ENCODE data around the gene PCDHGA10. TPM values are rescaled to one million over a fixed set of nuclear protein-coding genes. Genes with fewer than 3 reads are reported as not detected.
A peak's percentile ranks its signal among the peaks of the same experiment; 100 is the strongest.

PCDHGA10 gene
- total and polyA plus RNA-seq, 2 of the 8 experiments (the other 6 are each of a cell fraction or from before 2014, with no cell fraction given) = 2.2 to 6.4 TPM

DNA sequence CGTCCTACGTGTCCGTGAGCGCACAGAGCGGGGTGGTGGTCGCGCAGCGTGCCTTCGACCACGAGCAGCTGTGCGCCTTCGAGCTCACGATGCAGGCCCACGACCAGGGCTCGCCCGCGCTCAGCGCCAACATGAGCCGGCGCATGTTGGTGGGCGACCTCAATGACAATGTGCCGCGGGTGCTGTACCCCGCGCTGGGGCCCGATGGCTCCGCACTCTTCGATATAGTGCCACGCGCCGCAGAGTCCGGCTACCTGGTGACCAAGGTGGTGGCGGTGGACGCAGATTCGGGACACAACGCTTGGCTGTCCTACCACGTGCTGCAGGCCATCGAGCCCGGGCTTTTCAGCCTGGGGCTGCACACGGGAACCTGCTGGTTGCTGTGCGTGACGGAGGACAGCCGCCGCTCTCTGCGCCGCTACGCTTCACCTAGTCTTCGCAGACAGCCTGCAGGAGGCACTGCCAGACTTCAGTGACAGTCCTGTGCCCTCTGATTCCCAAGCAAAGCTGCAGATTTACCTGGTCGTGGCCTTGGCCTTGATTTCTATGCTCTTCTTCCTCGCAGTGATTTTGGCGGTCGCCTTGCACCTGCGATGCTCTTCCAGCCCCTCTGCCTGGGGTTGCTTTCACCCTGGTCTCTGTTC is 15.1 kb downstream of the PCDHGA10 start:
- H2AK5ac ChIP-seq (ENCODE audit: low read depth, low read length) = no peak overlapping the region
- H4K91ac ChIP-seq (replicated peaks; ENCODE audit: insufficient read length, low read length) = no peak overlapping the region
- H3K4me1 ChIP-seq (replicated peaks in 1 of 4; ENCODE audit: control insufficient read depth in 3 of 4, insufficient read depth in 4 of 4, low read length in 3 of 4) = no peaks in the 10 kb centered on the region
- H3K27ac ChIP-seq (ENCODE audit: low read depth, low read length) = no peak overlapping the region
- TF ChIP-seq SP4 (IDR thresholded peaks at IDR 0.05; ENCODE audit: low read length) = no peak
- TF ChIP-seq ASH2L (IDR thresholded peaks at IDR 0.05; ENCODE audit: low read length) = no peak
- peak; percentile 10 to 31; a peak in 2 of 4 replicates for TF ChIP-seq RAD21 (IDR thresholded peaks at IDR 0.05 in 1 of 2, conservative IDR thresholded peaks at IDR 0.05 in 1 of 2; ENCODE audit: low read depth in 2 of 2, low read length in 2 of 2)
- TF ChIP-seq YY1 (IDR thresholded peaks at IDR 0.05; ENCODE audit: low read depth, low read length) = no peak
- no peak for TF ChIP-seq GTF2F1 (IDR thresholded peaks at IDR 0.05; ENCODE audit: borderline replicate concordance, low read depth, low read length)
- TF ChIP-seq E2F6 (IDR thresholded peaks at IDR 0.05) = peak; percentile 14; the same call in 1 of the 2 replicates
- peak in 2 of 3 experiments; percentile 5 to 6; a peak in 2 of 4 replicates for TF ChIP-seq CTCF (IDR thresholded peaks at IDR 0.05; ENCODE audit: control extremely low read depth in 1 of 3, insufficient read depth in 1 of 3, low read depth in 1 of 3, low read length in 3 of 3)
- no peak overlapping the region for H3K4me3 ChIP-seq (ENCODE audit: extremely low read depth in 1 of 4, insufficient read depth in 2 of 4, low read depth in 3 of 4, low read length in 4 of 4)
- H3K79me2 ChIP-seq (ENCODE audit: control insufficient read depth in 1 of 2, insufficient read depth in 2 of 2, low read length in 2 of 2) = no peaks in the 10 kb centered on the region; a peak in 1 of 4 replicates
- no peak overlapping the region for H3K9ac ChIP-seq (replicated peaks in 1 of 4; ENCODE audit: extremely low read depth in 1 of 4, low read depth in 3 of 4, low read length in 3 of 4)
- no peak overlapping the region for H3K23ac ChIP-seq (ENCODE audit: insufficient read length)
- H3K79me1 ChIP-seq (ENCODE audit: low read depth, low read length) = peaks cover 2% of the 10 kb centered on the region; the same call in 1 of the 2 replicates
- H3K23me2 ChIP-seq (ENCODE audit: low read depth, low read length) = no peaks in the 10 kb centered on the region
- no peak overlapping the region for H2BK12ac ChIP-seq (ENCODE audit: low read depth, low read length)
- ChIA-PET CTCF (ENCODE audit: partially characterized antibody) (interaction anchor here (0.5 to 3.1 kb wide), 19 partner anchors 15 to 282 kb away, joined by 3 to 10 read pairs (median 3); partner anchors contain the start of genes PCDHB14, PCDHGA10 and PCDHGB6), POLR2A (ENCODE audit: partially characterized antibody) (interaction anchor here (0.7 to 1.4 kb wide), 2 partner anchors 23 to 86 kb away, joined by 3 to 5 read pairs; no protein-coding TSS in a partner anchor)
- H2BK20ac ChIP-seq (ENCODE audit: low read length) = no peak overlapping the region
- H3K36me3 ChIP-seq (ENCODE audit: control insufficient read depth in 2 of 4, insufficient read depth in 4 of 4, low read length in 3 of 4) = peaks cover 0 to 21% (median 3%) of the 10 kb centered on the region in 4 experiments; a peak in 3 of 8 replicates
- H2BK15ac ChIP-seq (ENCODE audit: low read length) = no peak overlapping the region
- H4K20me1 ChIP-seq (replicated peaks in 1 of 2; ENCODE audit: control insufficient read depth in 1 of 2, insufficient read depth in 2 of 2, low read length in 2 of 2) = no peaks in the 10 kb centered on the region
- WGBS, 2 experiments (ENCODE audit: extremely low coverage in 1 of 2, insufficient coverage in 1 of 2, insufficient read length in 1 of 2, insufficient replicate concordance in 2 of 2, low coverage in 1 of 2, low lambda C conversion rate in 2 of 2, missing lambda C conversion rate in 1 of 2) = 95% methylated on average over 44 of the region's 53 CpGs; no CpG with 5 or more reads in 1 of the 2 experiments
- no peak overlapping the region for H2BK120ac ChIP-seq (replicated peaks; ENCODE audit: low read depth, low read length)
- DNase-seq (ENCODE audit: low read depth in 1 of 2, low spot score in 2 of 2) (peak in 1 of 2 experiments; percentile 39), FAIRE-seq (no peak)
- no peak overlapping the region for H2AFZ ChIP-seq (ENCODE audit: low read length)
- no peak overlapping the region for H3K56ac ChIP-seq (replicated peaks; ENCODE audit: insufficient read length, low read depth, low read length)
- H3K18ac ChIP-seq (ENCODE audit: extremely low read depth, low read length) = no peak overlapping the region
- no peak overlapping the region for H3K4me2 ChIP-seq (ENCODE audit: insufficient read depth in 1 of 2, low read depth in 2 of 2, low read length in 2 of 2)
- H3K4ac ChIP-seq (replicated peaks; ENCODE audit: insufficient read length, low read depth, low read length) = no peak overlapping the region
- H3K27me3 ChIP-seq (replicated peaks in 1 of 4; ENCODE audit: control insufficient read depth in 3 of 4, extremely low read depth in 1 of 4, insufficient read depth in 3 of 4, low read length in 3 of 4) = no peaks in the 10 kb centered on the region
- H2BK5ac ChIP-seq (ENCODE audit: low read depth, low read length) = no peak overlapping the region
- no peak overlapping the region for H3K14ac ChIP-seq (ENCODE audit: insufficient read length)
- H4K8ac ChIP-seq (ENCODE audit: extremely low read depth, insufficient read depth, low read length) = no peak overlapping the region
- peaks cover 42 to 54% of the 10 kb centered on the region in 2 experiments for H3K9me3 ChIP-seq (ENCODE audit: insufficient read depth in 2 of 2, low read depth in 1 of 2, low read length in 1 of 2)
- no peak overlapping the region for H4K5ac ChIP-seq (ENCODE audit: insufficient read length, low read depth, low read length)
